ENCODE data around the gene OCRL. TPM values are rescaled to one million over a fixed set of nuclear protein-coding genes. Genes with fewer than 3 reads are reported as not detected.
A peak's percentile ranks its signal among the peaks of the same experiment; 100 is the strongest.

OCRL gene
- total RNA-seq, 1 experiment from 2014 or later: 8.1 TPM

DNA sequence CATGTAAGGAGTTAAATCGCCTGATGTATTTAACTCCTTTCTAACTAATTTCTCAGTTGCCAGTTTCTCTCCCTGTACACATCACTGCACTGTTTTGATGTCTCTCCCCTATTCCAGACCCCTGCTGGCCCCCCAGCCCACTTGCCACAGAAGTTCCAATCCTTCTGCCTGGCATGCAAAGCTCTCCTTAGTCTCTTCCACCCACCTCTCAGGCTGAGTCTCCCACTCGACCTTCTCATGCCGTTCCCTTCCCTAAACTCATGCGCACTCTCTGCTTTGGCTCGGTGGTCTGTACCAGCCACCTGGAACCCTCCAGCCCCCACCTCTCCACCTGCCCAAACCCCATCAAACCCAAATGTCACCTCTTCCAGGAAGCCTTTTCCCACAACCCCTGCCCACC lies 57.8 kb downstream of the OCRL start:
- H3K27ac ChIP-seq (ENCODE audit: low read length): no peak overlapping the region
- peak; percentile 16 for DNase-seq
- H3K4me2 ChIP-seq (ENCODE audit: low read depth, low read length, poor library complexity, severe bottlenecking): no peak overlapping the region

DNA sequence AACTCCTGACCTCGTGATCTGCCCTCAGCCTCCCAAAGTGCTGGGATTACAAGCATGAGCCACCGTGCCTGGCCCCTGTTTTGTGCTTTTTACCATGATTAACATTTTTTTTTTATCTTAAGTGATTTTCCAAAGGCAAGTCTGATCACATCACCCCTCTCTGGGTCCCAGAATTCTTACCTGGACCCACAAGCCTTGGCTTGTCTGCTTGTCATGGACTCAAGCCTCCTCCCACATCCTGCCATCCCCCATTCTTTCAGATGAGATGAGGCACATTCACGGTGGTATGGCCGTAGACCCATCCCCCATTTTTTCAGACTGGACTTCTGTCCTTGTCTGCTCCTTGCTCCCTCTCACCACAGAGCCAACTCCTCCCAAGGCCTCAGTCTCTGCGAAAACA lies 59.4 kb downstream of the OCRL start:
- H3K9me3 ChIP-seq (ENCODE audit: low read length): no peaks in the 10 kb centered on the region
- no peak overlapping the region for H3K27ac ChIP-seq (ENCODE audit: low read length)
- no peaks in the 10 kb centered on the region for H3K9me2 ChIP-seq (replicated peaks; ENCODE audit: insufficient read depth, low read length)
- no peak for DNase-seq
- no peak overlapping the region for H2AFZ ChIP-seq (ENCODE audit: low read length)
- no peak overlapping the region for H3K4me2 ChIP-seq (ENCODE audit: low read depth, low read length, poor library complexity, severe bottlenecking)
- no peak overlapping the region for H3K9ac ChIP-seq (ENCODE audit: low read length)
- no peaks in the 10 kb centered on the region for H4K20me1 ChIP-seq (ENCODE audit: insufficient read depth, low read depth, low read length)
- H3K36me3 ChIP-seq (ENCODE audit: insufficient read depth, low read length): no peaks in the 10 kb centered on the region
- H3K4me1 ChIP-seq (ENCODE audit: low read length): peaks cover 29% of the 10 kb centered on the region
- no peak overlapping the region for H3K4me3 ChIP-seq (ENCODE audit: low read length)
- H3K79me2 ChIP-seq (ENCODE audit: low read length): no peaks in the 10 kb centered on the region
- H3K27me3 ChIP-seq (ENCODE audit: low read length): no peaks in the 10 kb centered on the region

More for the DNA sequence above, 57.8 kb downstream of the OCRL start:
- Histone ChIP-seq H3K79me2 (ENCODE audit: low read length) (no peaks in the 10 kb centered on the region), H3K36me3 (ENCODE audit: insufficient read depth, low read length) (no peaks in the 10 kb centered on the region), H4K20me1 (ENCODE audit: insufficient read depth, low read depth, low read length) (no peaks in the 10 kb centered on the region), H3K9me2 (replicated peaks; ENCODE audit: insufficient read depth, low read length) (no peaks in the 10 kb centered on the region), H3K4me3 (ENCODE audit: low read length) (no peak overlapping the region), H2AFZ (ENCODE audit: low read length) (no peak overlapping the region), H3K9ac (ENCODE audit: low read length) (no peak overlapping the region), H3K4me1 (ENCODE audit: low read length) (peaks cover 21% of the 10 kb centered on the region), H3K9me3 (ENCODE audit: low read length) (no peaks in the 10 kb centered on the region), H3K27me3 (ENCODE audit: low read length) (no peaks in the 10 kb centered on the region)

GRCh38 chrX:129599996-129600395 lies 59.9 kb downstream of the OCRL start:
- Histone ChIP-seq H3K79me2 (ENCODE audit: low read length) (no peaks in the 10 kb centered on the region), H2AFZ (ENCODE audit: low read length) (no peak overlapping the region), H3K9ac (ENCODE audit: low read length) (no peak overlapping the region), H4K20me1 (ENCODE audit: insufficient read depth, low read depth, low read length) (no peaks in the 10 kb centered on the region), H3K4me1 (ENCODE audit: low read length) (peaks cover 34% of the 10 kb centered on the region), H3K9me2 (replicated peaks; ENCODE audit: insufficient read depth, low read length) (no peaks in the 10 kb centered on the region), H3K9me3 (ENCODE audit: low read length) (no peaks in the 10 kb centered on the region), H3K4me3 (ENCODE audit: low read length) (no peak overlapping the region), H3K36me3 (ENCODE audit: insufficient read depth, low read length) (no peaks in the 10 kb centered on the region), H3K4me2 (ENCODE audit: low read depth, low read length, poor library complexity, severe bottlenecking) (no peak overlapping the region), H3K27me3 (ENCODE audit: low read length) (no peaks in the 10 kb centered on the region), H3K27ac (ENCODE audit: low read length) (no peak overlapping the region)
- DNase-seq: no peak

DNA sequence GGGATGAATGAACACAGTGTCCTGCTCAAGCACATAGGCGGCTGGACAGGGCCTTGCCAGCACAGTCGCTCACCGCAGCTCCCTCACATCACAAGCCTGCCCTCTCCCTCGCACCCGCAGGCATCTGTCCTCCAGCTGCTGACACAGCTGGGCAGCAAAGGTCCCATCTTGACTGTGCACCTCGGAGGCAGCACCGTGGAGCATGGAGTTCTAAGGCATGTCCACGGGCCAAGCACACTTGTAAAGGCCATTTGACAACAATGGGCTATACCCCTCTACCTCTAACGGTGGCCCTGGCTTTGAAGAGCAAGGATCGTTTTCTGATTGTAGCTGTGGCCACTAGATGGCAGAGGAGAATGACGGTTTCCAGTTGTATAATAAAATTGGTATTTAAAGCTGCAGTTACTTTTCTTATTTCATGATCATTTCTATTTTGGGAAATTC lies 60.9 kb downstream of the OCRL start:
- Histone ChIP-seq H4K20me1 (ENCODE audit: insufficient read depth, low read depth, low read length) (no peaks in the 10 kb centered on the region), H2AFZ (ENCODE audit: low read length) (no peak overlapping the region), H3K4me2 (ENCODE audit: low read depth, low read length, poor library complexity, severe bottlenecking) (no peak overlapping the region), H3K27ac (ENCODE audit: low read length) (no peak overlapping the region), H3K4me1 (ENCODE audit: low read length) (peaks cover 26% of the 10 kb centered on the region), H3K4me3 (ENCODE audit: low read length) (no peak overlapping the region), H3K9me3 (ENCODE audit: low read length) (no peaks in the 10 kb centered on the region), H3K36me3 (ENCODE audit: insufficient read depth, low read length) (no peaks in the 10 kb centered on the region), H3K79me2 (ENCODE audit: low read length) (no peaks in the 10 kb centered on the region), H3K9me2 (replicated peaks; ENCODE audit: insufficient read depth, low read length) (no peaks in the 10 kb centered on the region), H3K27me3 (ENCODE audit: low read length) (no peaks in the 10 kb centered on the region), H3K9ac (ENCODE audit: low read length) (no peak overlapping the region)
- DNase-seq: peak; percentile 73

- no peaks in the 10 kb centered on the region for H3K9me3 ChIP-seq (ENCODE audit: low read length)
- H3K36me3 ChIP-seq (ENCODE audit: insufficient read depth, low read length): no peaks in the 10 kb centered on the region
- H3K4me1 ChIP-seq (ENCODE audit: low read length): peaks cover 13% of the 10 kb centered on the region
- H4K20me1 ChIP-seq (ENCODE audit: insufficient read depth, low read depth, low read length): no peaks in the 10 kb centered on the region
- H3K9me2 ChIP-seq (replicated peaks; ENCODE audit: insufficient read depth, low read length): no peaks in the 10 kb centered on the region
- H3K27ac ChIP-seq (ENCODE audit: low read length): no peak overlapping the region
- peak; percentile 85 for DNase-seq
- H3K4me2 ChIP-seq (ENCODE audit: low read depth, low read length, poor library complexity, severe bottlenecking): no peak overlapping the region
- H2AFZ ChIP-seq (ENCODE audit: low read length): no peak overlapping the region; the same call in 1 of the 2 replicates
- no peak overlapping the region for H3K4me3 ChIP-seq (ENCODE audit: low read length)
- H3K27me3 ChIP-seq (ENCODE audit: low read length): no peaks in the 10 kb centered on the region
- H3K9ac ChIP-seq (ENCODE audit: low read length): no peak overlapping the region
- H3K79me2 ChIP-seq (ENCODE audit: low read length): no peaks in the 10 kb centered on the region
Observed at GRCh38 chrX:129606918-129607317, 66.9 kb downstream of the OCRL start.

GRCh38 chrX:129608496-129608895 lies 68.4 kb downstream of the OCRL start:
- Histone ChIP-seq H3K9ac (ENCODE audit: low read length) (no peak overlapping the region), H3K4me2 (ENCODE audit: low read depth, low read length, poor library complexity, severe bottlenecking) (no peak overlapping the region), H3K36me3 (ENCODE audit: insufficient read depth, low read length) (no peaks in the 10 kb centered on the region), H4K20me1 (ENCODE audit: insufficient read depth, low read depth, low read length) (no peaks in the 10 kb centered on the region), H2AFZ (ENCODE audit: low read length) (no peak overlapping the region), H3K4me1 (ENCODE audit: low read length) (peaks cover 13% of the 10 kb centered on the region), H3K4me3 (ENCODE audit: low read length) (no peak overlapping the region), H3K9me2 (replicated peaks; ENCODE audit: insufficient read depth, low read length) (no peaks in the 10 kb centered on the region), H3K27me3 (ENCODE audit: low read length) (no peaks in the 10 kb centered on the region), H3K27ac (ENCODE audit: low read length) (no peak overlapping the region), H3K79me2 (ENCODE audit: low read length) (no peaks in the 10 kb centered on the region), H3K9me3 (ENCODE audit: low read length) (no peaks in the 10 kb centered on the region)
- DNase-seq: no peak

DNA sequence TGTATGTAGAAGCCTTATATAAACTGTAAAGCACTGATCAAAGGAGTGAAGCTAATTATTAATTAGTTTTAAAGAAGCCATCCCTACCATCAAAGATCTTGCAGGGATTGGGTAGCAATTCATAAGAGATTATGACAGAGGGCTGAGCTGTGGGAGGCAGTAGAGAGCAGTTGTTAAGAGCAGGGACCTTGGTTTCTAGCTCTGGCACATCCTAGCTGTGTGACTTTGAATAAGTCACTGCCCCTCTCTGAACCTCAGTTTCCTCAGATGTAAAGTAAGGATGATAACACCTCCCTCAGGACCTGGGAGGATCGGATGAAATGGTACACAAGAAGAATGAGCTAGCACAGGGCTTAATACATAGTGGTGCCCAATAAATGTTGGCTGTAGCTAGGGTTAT lies 69.3 kb downstream of the OCRL start:
- Histone ChIP-seq H3K9ac (ENCODE audit: low read length) (no peak overlapping the region), H4K20me1 (ENCODE audit: insufficient read depth, low read depth, low read length) (no peaks in the 10 kb centered on the region)

DNA sequence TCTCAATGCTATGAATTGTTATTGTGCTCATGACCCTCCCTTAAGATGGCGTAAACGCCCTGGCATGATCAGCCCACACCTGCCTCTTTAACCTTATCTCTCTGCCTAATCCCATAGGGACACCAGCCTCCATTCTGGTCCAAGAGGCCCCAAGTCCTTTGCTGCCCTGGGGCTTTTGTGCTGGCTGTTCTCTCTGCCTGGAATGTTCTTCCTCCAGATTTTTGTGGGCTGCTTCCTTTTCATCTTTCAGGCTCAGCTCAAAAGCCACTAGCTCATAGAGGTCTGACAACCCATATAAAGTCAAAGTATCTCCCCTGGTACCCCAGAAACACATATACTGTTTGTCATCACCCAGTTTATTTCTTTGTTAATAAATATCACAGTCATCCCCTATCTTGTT lies 72.3 kb downstream of the OCRL start:
- Histone ChIP-seq H3K27me3 (ENCODE audit: low read length) (no peaks in the 10 kb centered on the region), H3K36me3 (ENCODE audit: insufficient read depth, low read length) (no peaks in the 10 kb centered on the region), H3K79me2 (ENCODE audit: low read length) (no peaks in the 10 kb centered on the region), H4K20me1 (ENCODE audit: insufficient read depth, low read depth, low read length) (no peaks in the 10 kb centered on the region), H3K9ac (ENCODE audit: low read length) (no peak overlapping the region), H3K4me1 (ENCODE audit: low read length) (no peaks in the 10 kb centered on the region), H3K9me3 (ENCODE audit: low read length) (no peaks in the 10 kb centered on the region), H3K27ac (ENCODE audit: low read length) (no peak overlapping the region), H3K4me3 (ENCODE audit: low read length) (no peak overlapping the region), H3K9me2 (replicated peaks; ENCODE audit: insufficient read depth, low read length) (no peaks in the 10 kb centered on the region), H2AFZ (ENCODE audit: low read length) (no peak overlapping the region), H3K4me2 (ENCODE audit: low read depth, low read length, poor library complexity, severe bottlenecking) (no peak overlapping the region)
- DNase-seq: no peak

More for the DNA sequence above, 69.3 kb downstream of the OCRL start:
- H3K4me2 ChIP-seq (ENCODE audit: low read depth, low read length, poor library complexity, severe bottlenecking): no peak overlapping the region
- no peaks in the 10 kb centered on the region for H3K9me2 ChIP-seq (replicated peaks; ENCODE audit: insufficient read depth, low read length)
- no peaks in the 10 kb centered on the region for H3K9me3 ChIP-seq (ENCODE audit: low read length)
- no peaks in the 10 kb centered on the region for H3K27me3 ChIP-seq (ENCODE audit: low read length)
- H2AFZ ChIP-seq (ENCODE audit: low read length): no peak overlapping the region
- no peak overlapping the region for H3K4me3 ChIP-seq (ENCODE audit: low read length)
- DNase-seq: peak; percentile 48
- no peak overlapping the region for H3K27ac ChIP-seq (ENCODE audit: low read length)
- H3K36me3 ChIP-seq (ENCODE audit: insufficient read depth, low read length): no peaks in the 10 kb centered on the region
- no peaks in the 10 kb centered on the region for H3K79me2 ChIP-seq (ENCODE audit: low read length)
- peaks cover 7% of the 10 kb centered on the region for H3K4me1 ChIP-seq (ENCODE audit: low read length)

DNA sequence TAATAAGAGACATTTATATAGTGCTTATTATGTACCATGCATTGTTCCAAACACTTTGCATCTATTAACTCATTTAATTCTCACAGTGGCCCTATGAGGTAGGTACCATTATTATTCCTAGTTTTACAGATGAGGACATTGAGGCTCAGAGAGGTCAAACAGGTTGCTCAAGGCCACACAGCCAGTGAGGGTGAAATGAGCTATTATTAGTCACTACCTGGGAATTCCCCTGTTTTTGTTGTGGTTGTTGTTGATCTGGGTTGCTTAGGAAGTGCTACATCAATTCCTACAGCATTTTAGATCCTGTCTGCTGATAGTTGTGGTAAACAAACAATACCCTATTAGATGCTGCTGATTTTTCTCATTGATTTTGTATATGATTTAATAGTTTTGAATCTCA lies 73.5 kb downstream of the OCRL start:
- Histone ChIP-seq H3K27ac (ENCODE audit: low read length) (no peak overlapping the region), H3K27me3 (ENCODE audit: low read length) (no peaks in the 10 kb centered on the region), H3K9me3 (ENCODE audit: low read length) (no peaks in the 10 kb centered on the region), H3K36me3 (ENCODE audit: insufficient read depth, low read length) (no peaks in the 10 kb centered on the region), H3K4me3 (ENCODE audit: low read length) (no peak overlapping the region), H3K9me2 (replicated peaks; ENCODE audit: insufficient read depth, low read length) (no peaks in the 10 kb centered on the region), H3K4me1 (ENCODE audit: low read length) (no peaks in the 10 kb centered on the region), H3K4me2 (ENCODE audit: low read depth, low read length, poor library complexity, severe bottlenecking) (no peak overlapping the region), H2AFZ (ENCODE audit: low read length) (no peak overlapping the region), H3K9ac (ENCODE audit: low read length) (no peak overlapping the region), H4K20me1 (ENCODE audit: insufficient read depth, low read depth, low read length) (no peaks in the 10 kb centered on the region), H3K79me2 (ENCODE audit: low read length) (no peaks in the 10 kb centered on the region)
- no peak for DNase-seq
